ENCODE measurements around the gene SUPT4H1. TPM values are rescaled to one million over a fixed set of nuclear protein-coding genes. Genes with fewer than 3 reads are reported as not detected.

SUPT4H1 gene
- total RNA-seq, 1 experiment from 2014 or later: 61.2 TPM

GRCh38 chr17:58335061-58335731 lies 16.8 kb downstream of the SUPT4H1 start:
- no peak overlapping the region for H3K27ac ChIP-seq
- DNase-seq: no peak
- H3K4me3 ChIP-seq: no peak overlapping the region
- H3K9me3 ChIP-seq (replicated peaks): no peaks in the 10 kb centered on the region
- H3K4me1 ChIP-seq: peaks cover 6% of the 10 kb centered on the region; the same call in 1 of the 2 replicates
- H3K36me3 ChIP-seq: no peaks in the 10 kb centered on the region
- no peaks in the 10 kb centered on the region for H3K27me3 ChIP-seq

DNA sequence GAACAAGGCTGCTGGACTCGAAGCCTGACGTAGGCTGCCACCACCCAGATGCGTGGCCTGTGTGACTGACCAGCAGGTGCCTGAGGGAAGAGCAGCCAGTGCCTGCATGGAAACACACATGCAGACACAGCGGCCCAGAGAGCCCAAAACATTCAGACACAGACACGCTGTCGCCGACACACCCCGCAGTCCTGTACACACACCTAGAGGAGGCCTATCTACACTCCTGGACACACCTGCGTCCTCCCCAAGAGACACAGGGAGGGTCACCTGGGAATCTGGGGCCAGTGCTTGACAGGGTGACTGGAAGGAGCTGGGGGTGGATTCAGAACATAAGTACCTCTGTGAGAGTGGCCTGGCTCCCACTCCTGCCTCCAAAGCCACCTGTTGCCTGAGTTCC lies 17.3 kb downstream of the SUPT4H1 start:
- Histone ChIP-seq H3K27me3 (no peaks in the 10 kb centered on the region), H3K36me3 (no peaks in the 10 kb centered on the region), H3K9me3 (replicated peaks) (no peaks in the 10 kb centered on the region), H3K27ac (no peak overlapping the region), H3K4me1 (peaks cover 6% of the 10 kb centered on the region; the same call in 1 of the 2 replicates), H3K4me3 (no peak overlapping the region)
- DNase-seq: no peak

DNA sequence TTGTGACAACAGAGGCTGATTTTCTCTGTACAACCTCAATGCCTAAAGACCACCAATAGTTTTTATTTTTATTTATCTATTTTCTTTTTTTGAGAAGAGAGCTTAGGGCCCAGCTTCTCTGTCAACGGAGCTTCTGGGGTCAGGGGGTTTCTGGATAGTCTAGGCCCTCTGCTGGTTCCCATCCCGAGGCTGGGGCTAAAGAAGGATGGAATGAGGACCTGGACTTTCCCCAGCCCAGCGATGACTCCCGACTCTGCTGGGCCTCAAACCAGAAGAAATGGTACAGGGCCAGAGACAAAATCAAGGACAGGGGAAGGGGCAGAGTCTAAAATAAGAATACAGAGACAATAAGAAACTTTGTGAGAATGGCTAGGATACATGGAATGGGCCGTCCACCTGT lies 17.7 kb downstream of the SUPT4H1 start:
- DNase-seq: no peak
- no peaks in the 10 kb centered on the region for H3K9me3 ChIP-seq (replicated peaks)
- H3K4me3 ChIP-seq: no peak overlapping the region

GRCh38 chr17:58333736-58334207 lies 18.2 kb downstream of the SUPT4H1 start:
- Histone ChIP-seq H3K9me3 (replicated peaks) (no peaks in the 10 kb centered on the region), H3K36me3 (no peaks in the 10 kb centered on the region), H3K27ac (no peak overlapping the region), H3K4me1 (no peaks in the 10 kb centered on the region), H3K4me3 (no peak overlapping the region), H3K27me3 (peaks cover 5% of the 10 kb centered on the region; the same call in 1 of the 2 replicates)
- DNase-seq: no peak

More for the DNA sequence above, 17.7 kb downstream of the SUPT4H1 start:
- peaks cover under 1% of the 10 kb centered on the region; the same call in 1 of the 2 replicates for H3K27me3 ChIP-seq
- H3K36me3 ChIP-seq: no peaks in the 10 kb centered on the region
- H3K4me1 ChIP-seq: peaks cover 2% of the 10 kb centered on the region; the same call in 1 of the 2 replicates
- H3K27ac ChIP-seq: no peak overlapping the region

GRCh38 chr17:58332778-58333735 lies 18.9 kb downstream of the SUPT4H1 start:
- H3K36me3 ChIP-seq: no peaks in the 10 kb centered on the region
- H3K27me3 ChIP-seq: peaks cover 5% of the 10 kb centered on the region; the same call in 1 of the 2 replicates
- H3K9me3 ChIP-seq (replicated peaks): no peaks in the 10 kb centered on the region
- H3K4me3 ChIP-seq: no peak overlapping the region
- no peak for DNase-seq
- H3K27ac ChIP-seq: no peak overlapping the region
- no peaks in the 10 kb centered on the region for H3K4me1 ChIP-seq

DNA sequence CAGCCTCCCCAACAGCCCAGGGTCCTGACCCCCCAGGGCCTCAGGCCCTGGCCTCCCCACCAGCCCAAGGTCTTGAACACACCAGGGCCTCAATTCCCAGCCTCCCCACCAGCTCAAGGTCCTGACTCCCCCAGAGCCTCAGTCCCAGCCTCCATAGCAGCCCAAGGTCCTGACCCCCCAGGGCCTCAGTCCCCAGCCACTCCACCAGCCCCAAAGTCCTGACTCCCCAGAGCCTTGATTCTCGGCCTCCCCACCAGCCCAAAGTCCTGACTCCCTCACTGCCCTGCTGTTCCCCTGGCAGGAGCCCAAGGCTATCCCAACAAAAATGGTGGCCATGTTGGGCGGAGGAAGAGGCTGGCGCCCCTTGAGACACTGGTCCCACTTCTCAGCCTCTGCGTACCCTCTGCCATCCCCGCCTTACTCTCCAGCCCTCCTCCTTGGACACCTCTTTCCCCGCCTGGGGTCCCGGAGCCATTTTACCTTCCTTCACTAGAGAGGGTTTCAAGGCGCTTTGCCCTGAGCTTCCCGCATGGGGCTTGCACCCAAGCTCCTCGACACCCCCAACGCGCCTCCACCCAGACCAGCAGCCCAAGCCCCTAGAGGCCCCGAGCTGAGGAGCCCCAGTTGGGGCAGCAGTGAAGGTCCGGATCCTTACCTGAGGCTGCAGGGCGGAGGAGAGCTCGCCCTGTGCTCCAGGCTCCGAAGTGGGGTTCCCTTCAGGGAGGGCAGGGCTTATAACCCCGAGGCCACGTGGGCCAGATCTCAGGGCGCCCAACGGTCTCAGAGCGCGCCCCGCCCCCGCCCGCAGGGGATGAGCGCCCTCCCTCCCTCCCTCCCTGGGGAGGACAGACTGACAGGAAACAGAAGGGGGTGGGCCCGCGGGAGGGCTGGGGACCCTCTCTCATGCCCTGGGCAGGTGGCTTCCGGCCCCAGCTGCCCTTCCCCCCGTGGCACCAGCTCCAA lies 19.9 kb downstream of the SUPT4H1 start:
- DNase-seq: no peak
- Histone ChIP-seq H3K27me3 (peaks cover 5% of the 10 kb centered on the region; the same call in 1 of the 2 replicates), H3K27ac (no peak overlapping the region), H3K4me1 (no peaks in the 10 kb centered on the region), H3K36me3 (no peaks in the 10 kb centered on the region), H3K9me3 (replicated peaks) (no peaks in the 10 kb centered on the region), H3K4me3 (no peak overlapping the region)

DNA sequence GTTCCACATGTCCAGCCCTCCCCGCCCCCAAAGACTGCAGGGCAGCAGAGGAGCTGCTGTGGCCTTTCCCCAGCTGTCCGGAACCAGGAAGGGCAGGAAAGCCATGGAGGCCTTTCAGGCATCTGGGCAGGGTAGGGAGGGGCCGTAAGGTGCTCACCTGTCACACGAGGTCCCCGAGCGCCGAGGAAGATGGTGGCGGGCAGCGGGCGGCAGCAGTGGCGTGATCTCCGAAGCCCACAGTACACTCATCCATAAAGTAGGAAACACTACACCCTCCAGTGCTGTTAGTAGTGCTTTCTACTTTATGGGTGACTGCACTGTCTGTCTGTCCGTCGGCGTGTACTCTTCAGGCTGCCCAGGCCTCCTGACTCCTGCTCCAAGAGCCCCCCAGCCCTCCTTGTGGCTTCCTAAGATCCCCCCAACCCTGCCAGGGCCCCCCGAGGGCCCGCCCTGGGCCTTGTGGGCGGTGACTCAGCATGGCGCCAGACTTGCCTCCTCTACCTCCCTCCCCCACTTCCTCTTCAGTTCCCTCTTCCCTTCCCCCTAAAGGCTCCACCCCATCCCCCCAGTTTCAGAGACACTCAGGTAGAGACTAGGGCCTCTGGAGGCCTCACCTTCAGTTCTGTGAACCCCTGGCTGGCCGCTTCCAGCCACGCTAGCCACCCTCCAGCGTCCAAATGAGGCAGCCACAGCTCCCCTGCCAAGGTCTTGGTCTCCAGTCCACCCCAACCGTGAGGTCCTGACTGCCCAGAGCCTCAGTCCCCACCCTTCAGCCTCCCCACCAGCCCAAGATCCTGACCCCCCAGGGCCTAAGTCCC lies 20.8 kb downstream of the SUPT4H1 start:
- Histone ChIP-seq H3K27me3 (peaks cover 5% of the 10 kb centered on the region; the same call in 1 of the 2 replicates), H3K4me3 (no peak overlapping the region), H3K27ac (no peak overlapping the region), H3K36me3 (no peaks in the 10 kb centered on the region), H3K4me1 (no peaks in the 10 kb centered on the region), H3K9me3 (replicated peaks) (no peaks in the 10 kb centered on the region)
- DNase-seq: no peak

- no peak for DNase-seq
- no peak overlapping the region for H3K4me3 ChIP-seq
- no peak overlapping the region for H3K27ac ChIP-seq
- no peaks in the 10 kb centered on the region for H3K9me3 ChIP-seq (replicated peaks)
- H3K4me1 ChIP-seq: no peaks in the 10 kb centered on the region
- H3K36me3 ChIP-seq: no peaks in the 10 kb centered on the region
- peaks cover 5% of the 10 kb centered on the region; the same call in 1 of the 2 replicates for H3K27me3 ChIP-seq
These were observed 21.4 kb downstream of the SUPT4H1 start for GRCh38 chr17:58330538-58330996.

GRCh38 chr17:58329810-58330537 lies 22.0 kb downstream of the SUPT4H1 start:
- Histone ChIP-seq H3K27ac (no peak overlapping the region), H3K9me3 (replicated peaks) (no peaks in the 10 kb centered on the region), H3K27me3 (peaks cover 5% of the 10 kb centered on the region; the same call in 1 of the 2 replicates), H3K4me3 (no peak overlapping the region), H3K4me1 (no peaks in the 10 kb centered on the region), H3K36me3 (no peaks in the 10 kb centered on the region)
- no peak for DNase-seq

- peak in 1 of 2 experiments; percentile 36 for DNase-seq
- Histone ChIP-seq H3K27ac (no peak overlapping the region), H3K36me3 (no peaks in the 10 kb centered on the region), H3K9me3 (replicated peaks) (no peaks in the 10 kb centered on the region), H3K4me3 (no peak overlapping the region), H3K4me1 (no peaks in the 10 kb centered on the region), H3K27me3 (peaks cover 5% of the 10 kb centered on the region; the same call in 1 of the 2 replicates)
These were observed 22.8 kb downstream of the SUPT4H1 start for GRCh38 chr17:58329035-58329809.

DNA sequence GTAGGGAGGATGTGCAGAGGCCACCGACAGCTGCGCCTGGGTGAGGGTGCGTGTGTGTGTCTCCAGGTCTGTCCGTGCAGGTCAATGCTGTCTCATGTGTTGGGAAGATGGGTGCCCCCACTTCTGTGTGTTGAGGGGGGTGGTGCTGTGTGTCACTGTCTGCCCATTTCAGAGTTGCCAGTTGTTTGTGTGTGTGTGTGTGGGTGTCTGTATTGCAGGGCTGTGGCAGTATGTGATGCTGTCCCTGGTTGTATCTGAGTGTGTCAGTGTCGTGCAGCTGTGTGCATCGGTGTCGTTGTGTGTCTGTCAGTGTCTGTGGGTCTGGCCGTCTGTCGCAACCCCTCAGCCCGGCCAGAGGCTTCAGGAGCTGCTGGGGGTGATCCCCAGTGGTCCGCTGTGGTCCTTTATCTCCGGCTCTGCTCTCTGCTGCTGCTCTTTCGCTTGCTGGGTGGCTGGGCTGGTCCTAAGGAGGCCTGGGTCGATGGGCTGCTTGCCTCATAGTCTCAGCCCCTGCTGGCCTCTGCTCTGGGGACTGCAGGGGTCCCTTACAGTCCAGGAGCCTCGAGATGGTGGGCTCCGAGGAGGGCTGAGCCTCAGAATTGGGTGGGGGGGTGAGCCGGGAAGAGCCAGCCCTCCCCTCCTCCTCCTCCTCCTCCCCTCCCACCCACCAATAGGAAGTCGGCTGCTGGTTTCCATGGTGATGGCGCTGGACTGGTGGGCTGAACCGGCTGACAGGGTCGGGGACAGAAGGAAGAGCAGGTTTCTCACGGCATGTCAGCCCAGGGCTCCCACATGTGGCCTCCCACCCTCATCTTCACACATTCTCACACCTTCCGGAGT lies 23.6 kb downstream of the SUPT4H1 start, which contains the start of gene TSPOAP1:
Gene TSPOAP1 (minus strand): TSS at position 601 of the 840 bp plus-strand sequence. CDS start 875 bp downstream, outside the sequence.
- no peak for DNase-seq
- H3K27me3 ChIP-seq: peaks cover 5% of the 10 kb centered on the region; the same call in 1 of the 2 replicates

More for the DNA sequence above, 23.6 kb downstream of the SUPT4H1 start, which contains the start of gene TSPOAP1:
- H3K9me3 ChIP-seq (replicated peaks): no peaks in the 10 kb centered on the region
- H3K4me1 ChIP-seq: no peaks in the 10 kb centered on the region
- H3K27ac ChIP-seq: no peak within 1 kb of the TSS
- H3K36me3 ChIP-seq: no peaks in the 10 kb centered on the region
- H3K4me3 ChIP-seq: no peak within 1 kb of the TSS

Data from SJCRH30 (cell line).